Adrenal gland (tissue), 5 donors: ENCODE data around the gene PRKAR2A.

ENCODE experiments used
- CTCF ChIP-seq, 6 experiments: fragments of 450-650 bp in 4 of 6; fragments of 200-600 bp in 2 of 6; sonication (generic) in 1 of 6; IDR thresholded peaks; 1 replicate in 5 of 6; 2 replicates in 1 of 6; pipeline versions ENCODE4 v1.5.1 to v1.8.0; 2016 to 2021; ENCODE audit warnings: antibody characterized with exemption in 6 of 6, mild to moderate bottlenecking in 2 of 6, moderate library complexity in 1 of 6
- POLR2A ChIP-seq, 2 donors: fragments of 450-650 bp; IDR thresholded peaks; one replicate each; pipeline ENCODE4 v1.6.1; 2017; ENCODE audit warnings: antibody characterized with exemption in 2 of 2, mild to moderate bottlenecking in 2 of 2, moderate library complexity in 1 of 2
- donor health status: DM: no; HTN: no; CAD: no.

- no peak for TF ChIP-seq CTCF (IDR thresholded peaks at IDR 0.05)
- no peak for TF ChIP-seq POLR2A (IDR thresholded peaks at IDR 0.05)
Measured at GRCh38 chr3:48832684-48833083, 15.0 kb downstream of the PRKAR2A start.
